ENCODE results near the gene TUBGCP4.

Gene TUBGCP4

DNA sequence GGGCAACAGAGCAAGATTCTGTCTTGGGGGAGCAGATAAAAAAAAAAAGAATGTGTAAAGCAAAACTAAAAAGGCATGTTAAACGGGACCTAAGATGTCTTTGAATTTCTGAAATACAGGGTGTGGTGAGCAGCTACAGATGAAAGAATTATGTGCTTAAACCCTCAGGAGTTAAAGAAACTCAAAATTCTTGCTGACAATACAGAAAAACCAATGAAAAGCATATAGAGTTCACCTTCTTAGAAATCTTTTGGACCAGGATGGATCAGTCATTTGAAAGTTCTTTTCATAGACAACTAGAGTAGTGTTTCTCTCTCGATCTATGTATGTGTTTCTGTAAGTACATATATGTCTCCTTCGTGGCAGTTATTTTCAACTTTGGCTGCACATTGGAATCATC, 31.4 kb downstream of the TUBGCP4 start:
- in situ Hi-C loops (cut with MboI; ENCODE audit: low sequenced_read_pairs): no loop called here

DNA sequence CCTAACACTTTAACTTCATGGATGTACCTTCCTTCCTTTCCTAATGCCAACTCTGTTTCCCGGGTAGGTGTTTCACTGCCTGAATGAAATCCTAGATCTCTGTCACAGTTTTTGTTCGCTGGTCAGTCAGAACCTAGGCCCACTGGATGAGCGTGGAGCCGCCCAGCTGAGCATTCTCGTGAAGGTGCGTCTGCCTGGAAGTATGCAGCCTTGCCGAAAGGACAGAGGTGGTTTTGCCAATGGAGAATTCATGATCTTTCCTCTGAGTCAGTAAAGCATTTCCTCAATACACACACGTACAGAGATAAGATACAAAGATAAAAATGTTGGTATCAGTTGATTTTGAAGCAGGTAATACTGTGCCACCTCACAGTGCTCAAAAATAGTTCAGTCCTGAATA, 32.7 kb downstream of the TUBGCP4 start:
- in situ Hi-C loops (cut with MboI; ENCODE audit: low sequenced_read_pairs): no loop called here

DNA sequence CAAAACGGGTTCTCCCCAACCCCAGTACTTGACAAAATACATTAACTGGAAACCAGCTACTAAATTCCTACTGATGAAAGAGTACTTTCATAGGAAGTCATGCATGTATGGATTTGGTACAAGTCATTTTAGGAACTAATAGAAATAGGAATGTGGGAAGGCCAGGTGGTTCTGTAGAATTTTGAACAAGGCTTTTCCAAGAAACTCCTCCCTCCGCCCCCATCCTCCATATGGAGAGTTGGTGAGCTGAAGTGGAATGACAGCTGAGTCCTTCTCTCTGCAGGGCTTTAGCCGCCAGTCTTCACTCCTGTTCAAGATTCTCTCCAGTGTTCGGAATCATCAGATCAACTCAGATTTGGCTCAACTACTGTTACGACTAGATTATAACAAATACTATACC, 33.2 kb downstream of the TUBGCP4 start:
- in situ Hi-C loops (cut with MboI; ENCODE audit: low sequenced_read_pairs): no loop called here

DNA sequence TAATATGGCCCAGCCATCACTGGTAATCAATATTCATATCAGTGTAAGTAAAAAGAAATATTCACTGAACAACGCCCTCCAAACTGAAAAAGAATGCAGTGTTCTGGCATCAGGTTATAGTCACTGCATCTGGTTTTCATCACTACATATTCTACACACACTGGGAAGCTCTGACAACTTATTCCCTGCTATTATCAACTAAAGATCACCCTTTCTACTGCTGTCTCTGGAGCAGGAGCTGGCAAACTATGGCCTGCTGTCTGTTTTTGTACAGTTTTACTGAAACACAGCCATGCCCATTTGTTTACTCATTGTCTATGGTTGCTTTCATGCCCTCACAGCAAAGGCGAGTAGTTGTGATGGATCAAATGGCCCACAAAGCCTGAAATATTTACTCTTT, 35.3 kb downstream of the TUBGCP4 start:
- in situ Hi-C loops (cut with MboI; ENCODE audit: low sequenced_read_pairs): no loop called here

DNA sequence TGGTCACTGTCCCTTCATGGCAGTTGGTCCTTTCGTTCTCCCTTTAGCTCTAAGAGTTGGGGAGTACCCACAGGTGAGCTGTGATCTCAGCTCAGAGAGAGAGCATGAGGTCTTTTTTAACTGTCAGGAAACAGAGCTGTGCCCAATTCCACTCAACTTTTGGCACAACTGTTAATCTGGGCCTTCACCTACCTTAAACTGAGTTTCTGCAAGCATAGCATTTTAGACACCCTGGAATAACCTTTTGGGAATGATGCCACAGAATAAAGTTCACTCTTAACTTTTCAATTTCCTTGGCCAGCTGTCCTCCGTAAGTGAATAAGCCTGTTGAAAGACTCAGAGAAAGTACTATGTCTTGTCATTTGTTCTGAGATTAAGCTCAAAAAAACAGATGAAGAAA, 35.9 kb downstream of the TUBGCP4 start:
- in situ Hi-C loops (cut with MboI; ENCODE audit: low sequenced_read_pairs): no loop called here

DNA sequence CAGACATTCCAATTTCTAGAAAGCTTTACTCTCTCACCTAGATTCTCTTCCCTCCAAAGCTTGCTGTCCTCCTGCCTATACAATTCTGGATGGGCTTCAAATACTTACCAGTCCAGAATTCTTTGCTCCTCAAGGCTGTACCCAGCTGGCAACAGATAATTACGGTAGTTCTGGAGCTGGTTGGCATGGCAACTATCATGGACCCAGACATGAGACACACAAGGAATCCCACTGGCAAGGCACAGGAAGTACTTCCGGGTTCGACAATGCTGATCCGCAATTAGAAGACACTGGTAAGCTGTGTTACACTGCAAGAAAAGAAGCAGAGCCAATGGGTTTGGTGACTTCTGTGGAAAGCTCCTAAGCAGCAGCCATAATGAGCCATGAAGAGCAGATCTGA, 37.9 kb downstream of the TUBGCP4 start:
- in situ Hi-C loops (cut with MboI; ENCODE audit: low sequenced_read_pairs): no loop called here

DNA sequence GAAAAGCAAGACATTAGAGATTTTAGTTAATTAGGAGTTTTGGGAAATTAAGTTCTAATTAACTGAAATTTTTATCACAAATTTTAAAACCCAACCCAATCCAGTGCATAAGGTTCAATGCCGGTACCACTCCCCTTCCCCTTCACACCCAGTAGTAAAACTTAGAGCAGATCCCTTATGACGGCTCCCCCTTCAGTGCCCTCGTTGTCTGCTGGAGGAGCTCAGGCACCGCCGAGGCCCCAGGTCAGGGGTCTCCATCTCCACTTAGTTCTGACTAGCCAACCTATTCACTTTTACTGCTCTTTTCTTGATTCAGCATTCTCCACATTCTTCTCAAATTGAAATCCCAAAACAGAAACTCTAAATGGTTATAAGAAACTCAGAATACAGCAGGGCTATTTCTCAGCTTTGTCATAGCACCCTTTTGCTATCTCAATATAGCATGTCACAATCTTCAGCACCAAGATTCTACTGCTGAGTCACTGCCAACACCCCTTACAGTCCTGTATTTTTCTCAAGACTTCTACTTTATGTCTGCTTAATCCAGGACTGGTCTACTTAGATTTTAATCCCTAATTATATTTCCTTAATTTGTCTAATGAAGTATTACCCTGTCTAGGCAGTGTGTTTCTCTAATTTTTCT, 39.8 kb downstream of the TUBGCP4 start:
- in situ Hi-C loops (cut with MboI; ENCODE audit: low sequenced_read_pairs): no loop called here

DNA sequence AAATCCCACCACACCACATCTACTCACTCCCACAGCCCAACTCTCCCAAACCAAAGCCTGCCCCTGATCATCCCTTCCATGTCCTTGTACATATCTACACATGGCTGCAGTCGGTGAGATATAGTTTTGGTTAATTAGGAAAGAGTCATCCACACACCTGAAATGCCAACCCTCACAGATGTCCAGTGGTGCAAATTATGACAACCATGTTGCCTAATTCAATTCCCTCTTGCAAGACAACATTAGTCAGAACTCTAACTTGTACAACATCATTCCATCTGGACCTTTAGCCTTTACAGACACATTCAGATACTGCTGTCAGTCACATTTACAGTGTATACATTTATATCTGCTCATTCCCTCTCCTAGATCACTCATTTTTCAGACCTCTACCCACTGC, 41.2 kb downstream of the TUBGCP4 start:
- in situ Hi-C loops (cut with MboI; ENCODE audit: low sequenced_read_pairs): no loop called here

DNA sequence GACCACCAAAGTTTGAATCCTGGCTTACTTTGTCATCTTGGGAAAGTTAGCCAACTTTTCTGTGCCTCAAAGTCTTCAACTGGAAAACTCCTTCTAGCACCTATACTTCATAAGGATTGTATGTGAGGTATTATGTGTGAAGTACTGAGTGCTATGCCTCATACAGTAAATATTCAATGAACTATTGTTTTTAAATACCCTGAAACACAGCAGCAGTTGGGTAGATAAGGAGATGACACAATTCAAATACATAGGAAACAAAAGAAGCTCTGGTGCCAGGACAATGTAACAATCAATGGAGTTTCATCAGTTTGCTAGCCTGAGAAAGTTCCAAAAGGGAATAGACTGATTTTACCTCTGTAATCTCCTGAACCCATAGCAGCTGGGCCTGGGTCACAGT, 43.3 kb downstream of the TUBGCP4 start:
- in situ Hi-C loops (cut with MboI; ENCODE audit: low sequenced_read_pairs): no loop called here

DNA sequence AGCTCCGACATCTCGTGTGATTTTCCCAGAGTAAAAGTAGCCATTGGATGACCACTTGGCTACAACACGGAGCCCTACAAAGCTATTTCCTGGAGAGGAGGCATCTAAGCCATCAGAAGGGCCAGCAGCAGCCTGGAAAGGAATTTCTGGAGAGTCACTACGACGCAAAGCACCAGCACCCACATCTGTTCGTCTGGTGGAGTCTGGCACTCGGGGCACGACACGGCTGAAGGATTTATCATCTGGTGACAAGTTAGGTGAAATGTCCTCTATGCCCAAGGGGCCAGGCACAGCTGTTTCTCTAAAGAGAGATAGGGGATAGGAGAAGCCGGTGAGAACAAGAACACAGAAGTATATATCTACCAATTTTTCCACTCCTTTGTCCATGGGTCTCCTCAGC, 49.5 kb downstream of the TUBGCP4 start:
- in situ Hi-C loops (cut with MboI; ENCODE audit: low sequenced_read_pairs): no loop called here

DNA sequence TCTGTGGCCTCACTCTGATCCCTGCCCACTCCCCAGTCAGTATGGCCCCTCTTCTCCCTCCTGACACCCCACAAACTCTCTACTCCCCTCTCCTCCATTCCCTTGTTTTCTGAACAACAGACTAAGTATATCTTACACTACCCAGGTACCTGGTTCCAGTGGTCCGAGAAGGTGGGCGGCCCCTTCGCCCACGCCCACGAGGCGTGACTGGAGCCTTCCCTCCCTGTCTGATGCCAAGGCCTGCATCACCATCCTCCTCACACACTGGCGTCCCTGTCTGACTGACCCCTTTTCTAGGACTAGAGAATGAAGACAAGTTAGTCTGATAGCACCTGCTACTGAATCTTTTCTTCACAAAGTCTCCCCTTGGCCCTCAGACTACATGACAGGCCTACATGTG, 50.0 kb downstream of the TUBGCP4 start:
- in situ Hi-C loops (cut with MboI; ENCODE audit: low sequenced_read_pairs): no loop called here

DNA sequence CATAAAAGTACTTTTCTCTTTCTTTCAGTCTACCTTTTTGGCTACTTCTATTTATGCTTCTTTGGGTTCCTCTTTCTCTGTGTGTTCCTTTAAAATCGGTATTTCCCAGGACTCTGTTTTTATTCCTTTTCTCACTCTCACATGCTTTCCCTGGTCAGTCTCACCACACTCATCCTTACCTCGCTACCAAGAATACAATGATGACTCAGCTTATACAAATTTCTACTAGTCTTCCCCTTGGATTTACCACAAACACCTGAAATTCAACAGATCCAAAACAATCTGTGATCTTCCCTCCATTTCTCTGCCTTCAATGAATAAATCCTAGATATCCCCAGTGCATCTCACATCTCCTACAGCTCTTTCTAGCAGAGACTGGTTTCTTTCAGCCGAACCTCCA, 52.9 kb downstream of the TUBGCP4 start:
- in situ Hi-C loops (cut with MboI; ENCODE audit: low sequenced_read_pairs): no loop called here

DNA sequence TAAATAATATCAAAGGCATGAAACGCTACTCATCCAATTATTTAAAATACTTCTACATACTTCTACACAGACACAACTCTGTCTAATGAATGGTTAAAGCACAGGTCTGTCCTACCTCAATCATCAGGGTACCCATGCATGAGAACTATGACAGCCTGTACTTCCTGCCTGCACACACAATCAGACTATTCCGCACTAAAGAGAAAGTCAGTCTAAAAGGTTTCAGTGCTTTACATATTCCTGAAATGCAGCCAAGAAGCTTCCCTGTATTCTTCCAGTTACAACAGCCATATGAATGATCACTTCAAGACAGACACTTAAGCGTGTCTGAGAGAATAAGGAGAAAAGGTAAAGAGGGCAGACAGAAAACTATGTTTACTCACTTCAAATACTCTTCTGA, 58.8 kb downstream of the TUBGCP4 start:
- in situ Hi-C loops (cut with MboI; ENCODE audit: low sequenced_read_pairs): loop anchor here (10.0 kb wide), 1 partner anchor 45 kb away; no protein-coding TSS in a partner anchor

DNA sequence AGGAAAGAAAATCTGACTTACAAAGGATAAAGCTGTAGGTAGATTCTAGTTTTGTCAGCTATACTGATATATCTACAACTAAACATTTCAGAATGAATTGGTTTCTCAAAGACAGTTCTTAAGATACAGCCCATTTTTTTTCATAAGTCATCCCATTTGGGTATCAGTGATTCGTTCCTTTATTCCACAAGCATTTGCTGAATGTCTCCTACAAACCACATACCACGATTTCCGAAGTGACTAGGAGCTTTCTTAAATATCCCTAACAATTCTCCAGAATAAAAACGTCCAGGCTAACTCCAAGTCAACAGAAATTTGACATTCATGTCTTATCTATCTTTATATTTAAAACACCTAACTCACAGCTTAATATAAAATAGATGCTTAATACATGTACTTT, 62.3 kb downstream of the TUBGCP4 start:
- in situ Hi-C loops (cut with MboI; ENCODE audit: low sequenced_read_pairs): loop anchor here (10.0 kb wide), 1 partner anchor 48 kb away; no protein-coding TSS in a partner anchor

DNA sequence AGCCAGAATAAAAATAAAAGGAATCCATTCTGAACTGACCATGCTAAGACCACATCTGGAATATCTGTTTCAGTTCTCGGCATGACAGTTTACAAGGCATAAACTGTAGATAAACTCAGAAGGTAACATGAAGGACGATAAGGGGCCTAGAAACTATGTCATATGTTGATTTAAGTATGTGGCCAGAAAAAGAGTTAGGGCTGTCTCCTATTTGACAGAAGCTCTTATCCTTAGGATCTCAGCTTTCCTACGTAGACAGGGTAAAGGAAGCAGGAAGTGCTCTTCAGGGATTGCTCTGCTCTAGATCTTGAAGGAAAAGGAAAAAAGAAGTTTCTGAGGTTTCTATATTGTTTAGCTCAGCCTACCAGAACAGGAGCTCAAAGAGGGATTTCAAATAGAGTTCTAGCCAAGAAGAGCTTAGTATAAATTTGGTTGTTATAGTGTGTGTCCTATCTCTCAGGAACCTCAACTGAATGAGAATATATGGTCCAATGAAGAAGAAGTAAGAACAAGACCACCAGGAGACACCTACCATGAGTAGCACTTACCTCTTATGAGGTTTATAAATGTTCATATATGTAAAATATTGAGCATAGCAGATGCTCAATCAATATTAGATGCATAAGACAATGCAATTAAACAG, 62.9 kb downstream of the TUBGCP4 start:
- in situ Hi-C loops (cut with MboI; ENCODE audit: low sequenced_read_pairs): loop anchor here (10.0 kb wide), 1 partner anchor 49 kb away; no protein-coding TSS in a partner anchor

DNA sequence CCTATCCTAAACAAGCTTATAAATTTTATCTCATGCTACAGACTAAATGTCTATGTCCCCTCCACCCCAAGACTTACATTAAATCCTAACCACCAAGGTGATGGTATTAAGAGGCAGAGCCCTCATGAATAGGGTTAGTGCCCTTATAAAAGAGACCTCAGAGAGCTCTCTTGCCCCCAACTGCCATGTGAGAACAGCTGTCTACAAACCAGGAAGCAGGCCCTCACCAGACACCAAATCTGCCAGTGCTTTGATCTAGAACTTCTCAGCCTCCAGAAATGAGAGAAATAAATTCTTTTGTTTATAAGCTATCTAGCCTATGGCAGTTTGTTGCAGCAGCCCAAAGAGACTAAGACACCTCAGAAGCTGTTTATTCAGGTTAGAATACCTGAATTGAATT, 63.5 kb downstream of the TUBGCP4 start:
- in situ Hi-C loops (cut with MboI; ENCODE audit: low sequenced_read_pairs): loop anchor here (10.0 kb wide), 1 partner anchor 50 kb away; no protein-coding TSS in a partner anchor

DNA sequence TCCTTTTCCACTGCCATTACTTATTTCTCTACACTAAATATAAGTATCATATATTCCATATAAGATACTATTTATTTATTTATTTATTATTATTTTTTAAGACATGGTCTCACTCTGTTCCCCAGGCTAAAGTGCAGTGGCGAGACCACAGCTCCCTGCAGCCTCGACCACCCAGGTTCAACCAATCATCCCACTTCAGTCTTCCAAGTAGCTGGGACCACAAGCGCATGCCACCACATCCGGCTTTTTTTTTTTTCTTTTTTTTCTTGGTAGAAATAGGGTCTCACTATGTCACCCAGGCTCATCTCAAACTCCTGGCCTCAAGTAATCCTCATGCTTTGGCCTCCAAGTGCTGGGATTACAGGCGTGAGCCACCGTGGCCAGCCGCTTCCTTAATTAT, 65.5 kb downstream of the TUBGCP4 start:
- in situ Hi-C loops (cut with MboI; ENCODE audit: low sequenced_read_pairs): loop anchor here (10.0 kb wide), 1 partner anchor 52 kb away; no protein-coding TSS in a partner anchor

DNA sequence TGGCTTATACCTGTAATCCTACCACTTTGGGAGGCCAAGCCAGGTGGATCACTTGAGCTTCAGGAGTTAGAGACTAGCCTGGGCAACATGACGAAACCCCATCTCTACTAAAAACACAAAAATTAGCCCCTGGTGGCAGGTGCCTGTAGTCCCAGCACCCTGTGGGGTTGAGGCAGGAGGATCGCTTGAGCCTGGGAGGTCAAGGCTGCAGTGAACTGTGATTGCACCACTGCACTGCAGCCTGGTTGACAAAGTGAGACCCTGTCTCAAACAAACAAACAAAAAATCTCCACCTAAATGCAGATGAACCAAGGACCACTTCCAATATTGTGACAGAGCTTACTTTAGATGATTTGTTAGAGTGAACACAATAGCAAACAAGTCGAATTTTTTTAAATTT, 68.4 kb downstream of the TUBGCP4 start:
- in situ Hi-C loops (cut with MboI; ENCODE audit: low sequenced_read_pairs): loop anchor here (10.0 kb wide), 1 partner anchor 54 kb away; no protein-coding TSS in a partner anchor

DNA sequence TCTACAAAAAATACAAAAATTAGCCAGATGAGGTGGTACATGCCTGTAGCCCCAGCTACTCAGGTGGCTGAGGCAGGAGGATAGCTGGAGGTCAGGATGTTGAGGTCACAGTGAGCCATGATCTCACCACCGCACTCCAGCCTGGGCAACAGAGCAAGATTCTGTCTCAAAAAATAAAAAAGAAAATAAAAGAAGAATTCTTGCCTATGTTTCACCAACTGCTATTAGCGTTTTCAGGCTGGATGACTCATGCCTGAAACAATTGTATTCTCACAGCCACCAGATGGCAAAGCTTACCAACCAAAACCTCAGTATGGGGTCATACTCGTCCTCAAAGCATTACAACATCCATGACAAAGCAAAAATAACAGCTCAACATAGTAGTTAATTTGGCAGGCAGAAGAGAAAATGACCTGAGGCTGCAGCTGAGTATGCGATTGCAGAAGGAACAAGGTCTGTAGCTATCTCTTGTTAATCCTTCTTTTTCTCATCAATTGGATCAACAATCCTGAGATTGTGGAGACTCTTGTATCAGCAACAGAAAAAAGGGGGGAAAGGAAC, 69.9 kb downstream of the TUBGCP4 start:
- in situ Hi-C loops (cut with MboI; ENCODE audit: low sequenced_read_pairs): no loop called here

DNA sequence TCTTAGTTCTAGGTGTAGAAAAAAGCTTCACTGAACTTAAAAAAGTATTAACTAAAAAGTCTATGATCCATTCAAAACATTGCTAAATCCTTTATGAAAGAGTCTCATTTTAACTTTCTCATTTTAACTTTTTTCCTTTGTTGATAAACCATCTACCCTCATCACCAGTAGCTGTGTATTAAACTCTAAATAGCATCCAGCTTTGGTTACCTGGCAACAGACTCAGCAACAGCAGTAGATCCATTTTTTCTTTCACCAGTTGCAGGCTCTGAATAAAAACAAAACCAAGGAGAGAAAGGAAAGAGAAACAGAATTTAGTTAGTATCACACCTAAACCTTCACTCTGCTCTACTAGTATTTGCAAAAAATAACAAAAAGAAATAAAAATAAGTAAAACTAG, 70.4 kb downstream of the TUBGCP4 start:
- in situ Hi-C loops (cut with MboI; ENCODE audit: low sequenced_read_pairs): no loop called here

DNA sequence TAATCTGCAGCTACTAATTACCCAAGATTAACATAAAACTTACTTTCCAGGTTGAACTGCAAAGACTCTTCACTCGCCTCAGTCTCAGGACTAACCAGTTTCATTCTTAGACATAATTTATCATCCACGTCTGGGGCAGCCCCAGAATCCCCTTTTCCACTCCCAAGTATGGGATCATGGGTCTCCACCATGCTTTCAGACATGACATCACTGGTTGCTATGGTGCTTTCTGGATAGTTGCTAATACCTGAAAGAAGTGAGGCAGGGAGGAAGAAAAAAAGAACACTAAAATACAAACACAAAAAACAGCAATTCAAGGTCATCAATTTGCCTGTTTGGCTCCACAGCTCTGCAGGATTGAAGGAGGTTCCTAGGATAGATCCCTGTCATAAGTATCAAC, 75.4 kb downstream of the TUBGCP4 start:
- in situ Hi-C loops (cut with MboI; ENCODE audit: low sequenced_read_pairs): no loop called here

DNA sequence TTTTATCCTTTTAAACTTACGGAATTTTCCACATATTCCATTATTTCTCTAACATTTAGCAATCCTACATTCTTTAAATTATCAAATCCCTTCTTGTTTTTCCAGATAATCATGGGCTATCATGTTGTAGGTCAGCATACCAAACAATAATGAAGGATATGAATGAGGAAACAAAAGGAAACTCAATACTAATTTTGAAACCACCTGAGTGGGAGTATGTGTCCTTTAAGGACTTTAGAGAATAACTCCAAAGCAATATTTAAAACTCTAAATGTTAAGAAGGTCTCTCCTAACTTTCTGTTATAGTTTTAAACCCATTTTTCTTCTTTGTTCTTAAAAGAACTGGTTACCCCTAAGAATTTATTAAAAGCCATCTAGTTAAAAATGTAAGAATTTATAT, 79.1 kb downstream of the TUBGCP4 start:
- in situ Hi-C loops (cut with MboI; ENCODE audit: low sequenced_read_pairs): no loop called here

All from HL-60/S4 treated with retinoic acid at 250 ng/mL for 4 days and 3 days (cell line).